ENCODE data around the gene PEX5.

PEX5 gene

GRCh38 chr12:7259060-7259459 lies 69.6 kb downstream of the PEX5 start:
- Histone ChIP-seq H3K36me3 (ENCODE audit: insufficient read depth, low read length) (no peaks in the 10 kb centered on the region), H3K9me3 (ENCODE audit: low read length) (no peaks in the 10 kb centered on the region), H3K27me3 (ENCODE audit: insufficient read depth, low read length) (no peaks in the 10 kb centered on the region), H3K4me3 (ENCODE audit: low read length) (no peak overlapping the region), H3K4me1 (ENCODE audit: insufficient read depth, low read length) (no peaks in the 10 kb centered on the region), H2AFZ (ENCODE audit: low read depth, low read length) (no peak overlapping the region)
